Measurements from ENCODE around the gene ADAMTS17.

The ADAMTS17 gene

DNA sequence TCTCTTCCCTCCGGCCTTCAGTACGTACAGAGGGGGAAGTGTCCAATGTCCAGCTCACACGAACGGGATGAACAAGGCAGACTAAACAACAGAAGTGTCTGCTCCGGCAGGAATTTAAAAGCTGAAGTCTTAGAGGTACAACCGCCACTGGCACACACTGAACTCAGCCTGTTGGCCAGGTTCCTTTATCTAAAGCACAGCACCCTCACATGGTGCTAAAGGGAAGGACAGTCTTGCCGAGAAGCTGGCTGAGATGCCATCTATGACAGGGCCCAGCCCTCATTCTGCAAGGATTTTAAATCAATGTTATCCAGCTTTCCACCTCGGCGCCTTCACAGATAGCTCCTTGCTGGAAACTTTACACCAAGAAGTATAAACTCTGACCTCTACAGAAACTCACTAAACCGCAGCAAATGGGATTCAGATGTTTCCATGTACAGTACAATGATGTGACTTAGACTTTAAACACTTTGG lies 2.8 kb downstream of the ADAMTS17 start:
- DNase-seq, result peak; percentile 38

DNA sequence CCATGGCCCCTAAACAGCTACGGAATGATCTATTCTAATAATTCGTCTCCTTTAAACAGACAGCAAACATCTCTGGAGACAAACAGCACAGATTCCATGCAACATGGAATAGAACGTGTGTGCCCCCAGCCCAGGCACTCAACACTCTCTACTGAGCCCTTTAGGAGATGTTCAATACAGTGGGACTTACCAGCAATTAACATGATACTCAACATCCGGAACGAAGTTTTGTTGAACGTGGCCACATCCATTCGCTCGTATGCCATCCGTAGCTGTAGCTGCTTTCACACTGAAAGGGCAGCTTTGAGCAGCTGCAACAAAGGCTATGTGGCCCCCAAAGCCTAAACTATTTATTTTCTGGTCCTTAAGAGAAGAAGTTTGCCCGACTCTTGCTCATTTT lies 3.5 kb downstream of the ADAMTS17 start:
- no peak for DNase-seq

- no peak for DNase-seq
Measured at GRCh38 chr15:100337096-100338044, 4.4 kb downstream of the ADAMTS17 start.

DNA sequence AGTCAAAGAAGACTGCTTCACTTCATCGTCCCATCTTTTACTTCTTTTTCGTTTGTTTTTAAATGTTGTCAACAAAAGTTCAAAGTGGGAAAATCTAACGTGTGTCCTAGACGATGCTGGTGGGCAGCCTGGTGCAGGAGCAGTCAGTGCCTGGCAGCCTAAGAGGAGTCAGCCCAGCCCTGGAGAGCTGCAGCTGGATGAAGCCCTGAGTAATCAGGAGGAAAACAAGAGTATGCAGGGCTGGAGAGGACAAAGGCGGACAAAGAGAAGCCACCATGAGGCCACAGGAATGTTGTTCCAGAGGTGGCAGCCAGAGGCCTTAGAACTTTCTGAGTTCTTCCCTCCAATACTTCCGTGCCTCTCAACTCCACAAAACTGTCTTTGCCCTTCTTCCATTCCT lies 5.7 kb downstream of the ADAMTS17 start:
- no peak for DNase-seq

GRCh38 chr15:100335335-100335999 lies 6.3 kb downstream of the ADAMTS17 start:
- DNase-seq, result no peak

DNA sequence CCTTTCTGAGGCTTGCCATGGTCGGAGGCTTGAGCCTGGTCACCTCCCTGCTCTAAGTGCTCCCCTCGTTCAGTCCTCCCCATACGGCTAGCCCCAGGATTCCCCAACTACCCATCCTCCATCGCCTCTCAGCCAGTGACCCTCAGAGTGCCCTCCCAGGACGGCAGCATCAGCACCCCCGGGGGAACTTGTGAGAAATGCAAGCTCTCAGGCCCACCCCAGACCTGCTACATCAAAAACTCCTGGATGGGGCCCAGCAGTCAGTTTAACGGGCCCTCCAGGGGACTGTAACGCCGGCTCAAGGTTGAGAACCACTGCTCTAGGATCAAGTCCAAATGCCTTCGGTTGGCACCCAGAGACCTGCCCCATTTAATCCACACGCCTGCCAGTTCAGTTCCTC lies 6.9 kb downstream of the ADAMTS17 start:
- no peak for DNase-seq

GRCh38 chr15:100334456-100334855 lies 7.3 kb downstream of the ADAMTS17 start:
- no peak for DNase-seq

GRCh38 chr15:100334015-100334414 lies 7.8 kb downstream of the ADAMTS17 start:
- no peak for DNase-seq

DNA sequence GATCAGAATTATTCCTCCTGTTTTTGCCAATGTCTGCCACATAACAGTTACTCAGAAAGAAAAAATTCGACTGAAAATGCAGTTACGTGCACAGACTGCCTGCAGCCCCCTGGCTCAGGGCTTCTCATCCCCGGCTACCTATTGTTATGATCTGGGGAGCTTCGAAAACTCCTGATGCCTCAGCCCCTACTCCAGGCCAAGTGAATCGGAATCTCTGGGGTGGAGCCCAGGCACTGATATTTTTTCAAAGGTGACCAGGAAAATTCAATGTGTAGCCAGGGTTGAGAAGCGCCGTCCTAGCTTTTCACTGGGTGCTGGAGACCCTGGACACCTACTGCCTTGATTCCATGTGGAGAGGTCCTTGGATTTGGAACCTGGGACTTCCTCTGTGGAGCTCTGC lies 8.5 kb downstream of the ADAMTS17 start:
- no peak for DNase-seq

GRCh38 chr15:100332721-100333120 lies 9.1 kb downstream of the ADAMTS17 start:
- DNase-seq, result no peak

GRCh38 chr15:100332231-100332630 lies 9.5 kb downstream of the ADAMTS17 start:
- DNase-seq, result no peak

- no peak for DNase-seq
Measured at GRCh38 chr15:100330629-100331215, 11.1 kb downstream of the ADAMTS17 start.

DNA sequence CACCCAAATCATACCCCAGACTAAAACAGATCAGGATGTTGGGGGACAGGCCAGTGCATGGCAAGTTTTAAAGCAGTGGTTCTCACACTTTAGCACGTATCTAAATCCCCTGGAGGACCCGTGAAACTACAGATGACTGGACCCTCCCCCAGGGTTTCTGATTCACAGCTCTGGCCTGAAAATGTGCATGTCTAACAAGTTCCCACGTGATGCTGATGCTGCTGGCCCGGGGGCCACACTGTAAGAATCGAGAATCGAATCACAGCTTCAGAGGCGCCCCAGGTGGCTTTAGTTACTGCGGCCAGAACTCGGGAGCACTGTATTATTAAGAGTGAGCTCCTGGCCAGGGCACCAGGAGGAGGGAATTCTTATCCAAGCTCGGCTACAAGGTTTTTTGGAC lies 11.6 kb downstream of the ADAMTS17 start:
- no peak for DNase-seq

DNA sequence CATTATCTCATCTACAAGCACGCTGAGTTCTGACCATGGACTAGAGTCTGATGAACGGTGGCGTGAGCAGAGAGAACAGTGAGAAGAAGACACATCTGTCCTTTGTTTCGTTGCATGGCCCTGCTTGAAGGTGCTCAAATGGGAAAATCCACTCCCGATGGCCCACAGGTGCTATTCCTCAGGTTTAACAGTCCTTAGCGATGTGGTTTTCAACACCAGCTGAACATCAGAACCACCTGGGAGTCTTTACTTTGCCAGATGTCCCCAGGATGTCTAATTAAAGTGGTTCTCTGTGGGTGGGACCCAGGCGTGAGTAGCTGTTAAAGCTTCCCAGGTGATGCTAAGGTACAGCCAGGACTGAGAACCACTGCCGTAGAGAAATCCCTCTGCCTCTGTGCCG lies 13.0 kb downstream of the ADAMTS17 start:
- DNase-seq, result no peak

- no peak for DNase-seq
Measured at GRCh38 chr15:100318880-100319279, 22.9 kb downstream of the ADAMTS17 start.

GRCh38 chr15:100314809-100315400 lies 26.9 kb downstream of the ADAMTS17 start:
- DNase-seq, result no peak

- DNase-seq, result no peak
Measured at GRCh38 chr15:100311833-100312476, 29.8 kb downstream of the ADAMTS17 start.

DNA sequence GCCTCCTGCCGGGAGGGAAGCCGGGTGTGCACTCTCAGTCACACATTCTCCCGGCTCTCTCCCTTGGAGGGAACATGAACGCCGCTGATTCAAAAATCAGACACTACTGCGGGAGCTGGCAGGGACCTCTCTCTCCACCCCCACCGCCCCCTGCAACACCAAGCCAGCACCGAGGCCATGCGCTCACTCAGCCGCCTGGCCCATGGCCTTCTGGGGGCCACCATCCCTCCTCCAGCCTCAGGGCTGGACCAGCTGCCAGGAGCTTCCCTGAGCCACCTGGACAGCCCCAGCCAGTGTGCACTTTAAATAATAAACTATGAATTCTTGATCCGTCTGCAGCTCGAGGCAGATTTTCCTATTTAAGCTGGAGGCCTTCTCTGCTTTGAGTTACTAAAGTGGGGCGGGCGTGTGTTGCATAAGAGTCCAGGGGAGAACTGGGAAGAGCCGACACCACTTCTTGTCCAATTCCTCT lies 30.6 kb downstream of the ADAMTS17 start:
- no peak for DNase-seq

- DNase-seq, result no peak
Measured at GRCh38 chr15:100310513-100311153, 31.1 kb downstream of the ADAMTS17 start.

- no peak for DNase-seq
Measured at GRCh38 chr15:100310041-100310405, 31.8 kb downstream of the ADAMTS17 start.

- no peak for DNase-seq
Measured at GRCh38 chr15:100309109-100310040, 32.4 kb downstream of the ADAMTS17 start.
